GM23338 (cell line): Measurements from ENCODE around the gene DHRS3. TPM values are rescaled to one million over a fixed set of nuclear protein-coding genes. Genes with fewer than 3 reads are reported as not detected.

Experiments
- ATAC-seq: fragments of 200-7000 bp; cut with Tn5 transposase; 3 replicates; pipeline ENCODE4 v1.9.1; 2020
- DNase-seq: peaks from one replicate; pipeline ENCODE4 v3.0.0-alpha.2; 2015; ENCODE audit warnings: low spot score
- H2AFZ ChIP-seq: fragments of 200-600 bp; sonication (generic); 2 replicates; pipeline ENCODE4 v1.8.0; 2016; ENCODE audit warnings: antibody characterized with exemption, mild to moderate bottlenecking, moderate library complexity
- H3F3A ChIP-seq: fragments of 200-600 bp; sonication (generic); replicated peaks from 2 replicates; pipeline ENCODE4 v1.8.0; 2017; ENCODE audit warnings: antibody characterized with exemption, mixed run types, low read depth
- H3K27ac ChIP-seq: fragments of 200-600 bp; sonication (generic); 2 replicates; pipeline ENCODE4 v1.6.1; 2016; ENCODE audit warnings: low read depth
- H3K27me3 ChIP-seq: fragments of 200-600 bp; sonication (generic); 2 replicates; pipeline ENCODE4 v1.8.0; 2016; ENCODE audit warnings: mild to moderate bottlenecking, mixed run types, moderate library complexity; ENCODE audit not compliant: insufficient read depth
- H3K36me3 ChIP-seq: fragments of 200-600 bp; sonication (generic); 2 replicates; pipeline ENCODE4 v1.8.0; 2016; ENCODE audit warnings: mild to moderate bottlenecking; ENCODE audit not compliant: insufficient read depth
- H3K4me1 ChIP-seq: fragments of 200-600 bp; sonication (generic); 2 replicates; pipeline ENCODE4 v1.8.0; 2016; ENCODE audit warnings: mild to moderate bottlenecking, moderate library complexity; ENCODE audit not compliant: insufficient read depth
- H3K4me2 ChIP-seq: fragments of 200-600 bp; sonication (generic); 2 replicates; pipeline ENCODE4 v1.7.1; 2017; ENCODE audit warnings: mixed run types
- H3K4me3 ChIP-seq: fragments of 200-600 bp; sonication (generic); 2 replicates; pipeline ENCODE4 v1.6.1; 2016; ENCODE audit warnings: mixed run types
- H3K79me2 ChIP-seq: fragments of 200-600 bp; sonication (generic); replicated peaks from 2 replicates; pipeline ENCODE4 v1.8.0; 2017; ENCODE audit warnings: mild to moderate bottlenecking; ENCODE audit not compliant: insufficient read depth
- H3K9me2 ChIP-seq: fragments of 200-600 bp; sonication (generic); 2 replicates; pipeline ENCODE4 v1.8.0; 2017; ENCODE audit not compliant: insufficient read depth
- H4K20me1 ChIP-seq: fragments of 200-600 bp; sonication (generic); replicated peaks from 2 replicates; pipeline ENCODE4 v1.8.0; 2017; ENCODE audit warnings: mild to moderate bottlenecking; ENCODE audit not compliant: insufficient read depth
- H3K27ac Mint-ChIP-seq: 2 replicates; pipeline ENCODE4 v1.8.0; 2020; ENCODE audit warnings: inconsistent platforms, mild to moderate bottlenecking, moderate library complexity, mixed read lengths
- H3K27me3 Mint-ChIP-seq: 3 replicates; pipeline ENCODE4 v1.8.0; 2022; ENCODE audit warnings: low read depth, mild to moderate bottlenecking, moderate library complexity, mixed read lengths, inconsistent platforms; ENCODE audit not compliant: insufficient read depth, poor library complexity
- H3K36me3 Mint-ChIP-seq: 3 replicates; pipeline ENCODE4 v1.8.0; 2021; ENCODE audit warnings: low read depth, mild to moderate bottlenecking, inconsistent platforms, moderate library complexity, mixed read lengths
- H3K4me1 Mint-ChIP-seq: 3 replicates; pipeline ENCODE4 v1.8.0; 2020; ENCODE audit warnings: mild to moderate bottlenecking, inconsistent platforms, mixed read lengths
- H3K4me3 Mint-ChIP-seq: 3 replicates; pipeline ENCODE4 v1.8.0; 2021; ENCODE audit warnings: moderate library complexity, mild to moderate bottlenecking, inconsistent platforms, mixed read lengths
- H3K9me3 Mint-ChIP-seq: 3 replicates; pipeline ENCODE4 v1.8.0; 2020; ENCODE audit warnings: moderate library complexity, mild to moderate bottlenecking, inconsistent platforms, mixed read lengths
- CREB1 ChIP-seq: fragments of 250-450 bp; sonication (Bioruptor Pico); IDR thresholded peaks from 2 replicates; pipeline ENCODE4 v1.5.0; 2020; ENCODE audit warnings: low read depth, mild to moderate bottlenecking, moderate library complexity
- JUNB ChIP-seq: IDR thresholded peaks from one replicate; pipeline ENCODE4 v1.6.1; 2016; ENCODE audit warnings: antibody characterized with exemption; ENCODE audit not compliant: unreplicated experiment
- NANOG ChIP-seq: IDR thresholded peaks from 2 replicates; pipeline ENCODE4 v1.6.1; 2016; ENCODE audit warnings: antibody characterized with exemption, borderline replicate concordance
- STAT1 ChIP-seq: IDR thresholded peaks from one replicate; pipeline ENCODE4 v1.6.1; 2016; ENCODE audit warnings: antibody characterized with exemption; ENCODE audit not compliant: unreplicated experiment
- polyA plus RNA-seq: library from polyadenylated mRNA; unstranded; fragments of >200 nt; fragmentation: Nextera tagmentation; extraction: Ambion mirVana; gene quantifications from 2 replicates; pipeline ENCODE4 v1.2.1, GENCODE V29; 2016
- total RNA-seq: library from RNA; depleted of rRNA; stranded (reverse); fragments of >200 nt; shearing (Covaris generic); gene quantifications from 2 replicates; pipeline ENCODE4 v1.2.3, GENCODE V29; 2014
- TF ChIP-seq, protein P1 (sequence below): fragments of 250-450 bp; sonication (Bioruptor Pico); IDR thresholded peaks from 2 replicates; pipeline ENCODE4 v1.5.0; 2020; ENCODE audit warnings: mild to moderate bottlenecking, moderate library complexity
- TF ChIP-seq, protein P2 (sequence below): IDR thresholded peaks from one replicate; pipeline ENCODE4 v1.6.1; 2018; ENCODE audit warnings: antibody characterized with exemption; ENCODE audit not compliant: unreplicated experiment

Gene DHRS3
- total and polyA plus RNA-seq, 2 experiments from 2014 or later: 21.0 to 26.0 TPM

DNA sequence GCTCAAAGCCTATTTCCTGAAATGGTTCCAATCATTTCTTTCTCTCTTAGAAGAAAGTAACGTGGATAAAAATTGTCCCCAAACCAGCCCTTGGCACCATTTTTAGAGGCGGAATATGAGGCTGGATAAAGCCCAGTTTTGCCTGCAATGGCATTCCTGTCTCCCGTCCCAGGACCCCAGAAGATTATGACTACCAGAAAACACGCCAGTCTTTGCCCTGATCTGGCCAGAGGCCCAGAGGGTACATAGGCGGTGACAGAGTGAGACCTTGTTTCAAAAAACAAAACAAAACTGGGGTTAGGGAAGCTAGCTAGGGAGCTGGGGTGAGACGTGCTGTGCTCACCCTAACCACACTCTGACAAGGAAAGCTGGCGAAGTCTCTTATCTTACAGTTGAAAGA is 25.8 kb upstream of the DHRS3 start, which contains the start of gene AADACL4 (continued):
- TF ChIP-seq, protein P1, sequence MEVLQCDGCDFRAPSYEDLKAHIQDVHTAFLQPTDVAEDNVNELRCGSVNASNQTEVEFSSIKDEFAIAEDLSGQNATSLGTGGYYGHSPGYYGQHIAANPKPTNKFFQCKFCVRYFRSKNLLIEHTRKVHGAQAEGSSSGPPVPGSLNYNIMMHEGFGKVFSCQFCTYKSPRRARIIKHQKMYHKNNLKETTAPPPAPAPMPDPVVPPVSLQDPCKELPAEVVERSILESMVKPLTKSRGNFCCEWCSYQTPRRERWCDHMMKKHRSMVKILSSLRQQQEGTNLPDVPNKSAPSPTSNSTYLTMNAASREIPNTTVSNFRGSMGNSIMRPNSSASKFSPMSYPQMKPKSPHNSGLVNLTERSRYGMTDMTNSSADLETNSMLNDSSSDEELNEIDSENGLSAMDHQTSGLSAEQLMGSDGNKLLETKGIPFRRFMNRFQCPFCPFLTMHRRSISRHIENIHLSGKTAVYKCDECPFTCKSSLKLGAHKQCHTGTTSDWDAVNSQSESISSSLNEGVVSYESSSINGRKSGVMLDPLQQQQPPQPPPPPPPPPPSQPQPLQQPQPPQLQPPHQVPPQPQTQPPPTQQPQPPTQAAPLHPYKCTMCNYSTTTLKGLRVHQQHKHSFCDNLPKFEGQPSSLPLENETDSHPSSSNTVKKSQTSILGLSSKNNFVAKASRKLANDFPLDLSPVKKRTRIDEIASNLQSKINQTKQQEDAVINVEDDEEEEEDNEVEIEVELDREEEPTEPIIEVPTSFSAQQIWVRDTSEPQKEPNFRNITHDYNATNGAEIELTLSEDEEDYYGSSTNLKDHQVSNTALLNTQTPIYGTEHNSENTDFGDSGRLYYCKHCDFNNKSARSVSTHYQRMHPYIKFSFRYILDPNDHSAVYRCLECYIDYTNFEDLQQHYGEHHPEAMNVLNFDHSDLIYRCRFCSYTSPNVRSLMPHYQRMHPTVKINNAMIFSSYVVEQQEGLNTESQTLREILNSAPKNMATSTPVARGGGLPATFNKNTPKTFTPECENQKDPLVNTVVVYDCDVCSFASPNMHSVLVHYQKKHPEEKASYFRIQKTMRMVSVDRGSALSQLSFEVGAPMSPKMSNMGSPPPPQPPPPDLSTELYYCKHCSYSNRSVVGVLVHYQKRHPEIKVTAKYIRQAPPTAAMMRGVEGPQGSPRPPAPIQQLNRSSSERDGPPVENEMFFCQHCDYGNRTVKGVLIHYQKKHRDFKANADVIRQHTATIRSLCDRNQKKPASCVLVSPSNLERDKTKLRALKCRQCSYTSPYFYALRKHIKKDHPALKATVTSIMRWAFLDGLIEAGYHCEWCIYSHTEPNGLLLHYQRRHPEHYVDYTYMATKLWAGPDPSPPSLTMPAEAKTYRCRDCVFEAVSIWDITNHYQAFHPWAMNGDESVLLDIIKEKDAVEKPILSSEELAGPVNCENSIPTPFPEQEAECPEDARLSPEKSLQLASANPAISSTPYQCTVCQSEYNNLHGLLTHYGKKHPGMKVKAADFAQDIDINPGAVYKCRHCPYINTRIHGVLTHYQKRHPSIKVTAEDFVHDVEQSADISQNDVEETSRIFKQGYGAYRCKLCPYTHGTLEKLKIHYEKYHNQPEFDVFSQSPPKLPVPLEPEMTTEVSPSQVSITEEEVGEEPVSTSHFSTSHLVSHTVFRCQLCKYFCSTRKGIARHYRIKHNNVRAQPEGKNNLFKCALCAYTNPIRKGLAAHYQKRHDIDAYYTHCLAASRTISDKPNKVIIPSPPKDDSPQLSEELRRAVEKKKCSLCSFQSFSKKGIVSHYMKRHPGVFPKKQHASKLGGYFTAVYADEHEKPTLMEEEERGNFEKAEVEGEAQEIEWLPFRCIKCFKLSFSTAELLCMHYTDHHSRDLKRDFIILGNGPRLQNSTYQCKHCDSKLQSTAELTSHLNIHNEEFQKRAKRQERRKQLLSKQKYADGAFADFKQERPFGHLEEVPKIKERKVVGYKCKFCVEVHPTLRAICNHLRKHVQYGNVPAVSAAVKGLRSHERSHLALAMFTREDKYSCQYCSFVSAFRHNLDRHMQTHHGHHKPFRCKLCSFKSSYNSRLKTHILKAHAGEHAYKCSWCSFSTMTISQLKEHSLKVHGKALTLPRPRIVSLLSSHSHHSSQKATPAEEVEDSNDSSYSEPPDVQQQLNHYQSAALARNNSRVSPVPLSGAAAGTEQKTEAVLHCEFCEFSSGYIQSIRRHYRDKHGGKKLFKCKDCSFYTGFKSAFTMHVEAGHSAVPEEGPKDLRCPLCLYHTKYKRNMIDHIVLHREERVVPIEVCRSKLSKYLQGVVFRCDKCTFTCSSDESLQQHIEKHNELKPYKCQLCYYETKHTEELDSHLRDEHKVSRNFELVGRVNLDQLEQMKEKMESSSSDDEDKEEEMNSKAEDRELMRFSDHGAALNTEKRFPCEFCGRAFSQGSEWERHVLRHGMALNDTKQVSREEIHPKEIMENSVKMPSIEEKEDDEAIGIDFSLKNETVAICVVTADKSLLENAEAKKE (CRISPR knock-in tag): no peak

DNA sequence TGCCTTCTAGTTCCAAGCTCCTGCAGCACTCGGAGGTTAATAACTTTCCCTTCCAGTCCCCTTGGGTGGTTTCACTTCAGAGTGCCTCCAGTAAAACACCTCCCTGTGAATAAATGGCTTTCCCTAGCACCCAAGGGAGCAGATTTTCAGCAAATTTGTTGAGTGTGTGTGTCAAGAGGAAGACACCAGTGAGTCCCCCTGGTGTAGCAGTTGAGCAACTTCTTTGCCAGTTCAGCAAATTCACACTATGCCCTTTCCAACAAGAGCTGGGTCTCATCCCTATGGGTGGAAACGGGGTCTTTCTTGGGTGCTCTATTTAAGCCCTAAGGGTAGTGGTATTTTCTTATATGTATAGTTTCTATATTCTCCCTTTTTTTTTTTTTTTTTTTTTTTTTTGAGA is 25.1 kb upstream of the DHRS3 start:
- H3K27ac Mint-ChIP-seq: no peak overlapping the region
- H3F3A ChIP-seq: no peaks in the 10 kb centered on the region
- H3K4me2 ChIP-seq: no peak overlapping the region
- H3K27ac ChIP-seq: no peak overlapping the region
- no peaks in the 10 kb centered on the region for H4K20me1 ChIP-seq
- no peak overlapping the region for H3K4me3 Mint-ChIP-seq
- peaks cover 3% of the 10 kb centered on the region for H3K27me3 Mint-ChIP-seq
- no peaks in the 10 kb centered on the region for H3K9me2 ChIP-seq
- no peaks in the 10 kb centered on the region for H3K27me3 ChIP-seq
- no peaks in the 10 kb centered on the region for H3K4me1 Mint-ChIP-seq
- peaks cover 42% of the 10 kb centered on the region for H3K36me3 Mint-ChIP-seq
- H3K79me2 ChIP-seq: no peaks in the 10 kb centered on the region
- no peak overlapping the region for H3K4me3 ChIP-seq
- no peaks in the 10 kb centered on the region for H3K4me1 ChIP-seq
- H2AFZ ChIP-seq: no peak overlapping the region
- ATAC-seq (no peak), DNase-seq (no peak)
- peaks cover 55% of the 10 kb centered on the region for H3K9me3 Mint-ChIP-seq
- H3K36me3 ChIP-seq: peaks cover 20% of the 10 kb centered on the region; the same call in 1 of the 2 replicates
- TF ChIP-seq, protein P2, sequence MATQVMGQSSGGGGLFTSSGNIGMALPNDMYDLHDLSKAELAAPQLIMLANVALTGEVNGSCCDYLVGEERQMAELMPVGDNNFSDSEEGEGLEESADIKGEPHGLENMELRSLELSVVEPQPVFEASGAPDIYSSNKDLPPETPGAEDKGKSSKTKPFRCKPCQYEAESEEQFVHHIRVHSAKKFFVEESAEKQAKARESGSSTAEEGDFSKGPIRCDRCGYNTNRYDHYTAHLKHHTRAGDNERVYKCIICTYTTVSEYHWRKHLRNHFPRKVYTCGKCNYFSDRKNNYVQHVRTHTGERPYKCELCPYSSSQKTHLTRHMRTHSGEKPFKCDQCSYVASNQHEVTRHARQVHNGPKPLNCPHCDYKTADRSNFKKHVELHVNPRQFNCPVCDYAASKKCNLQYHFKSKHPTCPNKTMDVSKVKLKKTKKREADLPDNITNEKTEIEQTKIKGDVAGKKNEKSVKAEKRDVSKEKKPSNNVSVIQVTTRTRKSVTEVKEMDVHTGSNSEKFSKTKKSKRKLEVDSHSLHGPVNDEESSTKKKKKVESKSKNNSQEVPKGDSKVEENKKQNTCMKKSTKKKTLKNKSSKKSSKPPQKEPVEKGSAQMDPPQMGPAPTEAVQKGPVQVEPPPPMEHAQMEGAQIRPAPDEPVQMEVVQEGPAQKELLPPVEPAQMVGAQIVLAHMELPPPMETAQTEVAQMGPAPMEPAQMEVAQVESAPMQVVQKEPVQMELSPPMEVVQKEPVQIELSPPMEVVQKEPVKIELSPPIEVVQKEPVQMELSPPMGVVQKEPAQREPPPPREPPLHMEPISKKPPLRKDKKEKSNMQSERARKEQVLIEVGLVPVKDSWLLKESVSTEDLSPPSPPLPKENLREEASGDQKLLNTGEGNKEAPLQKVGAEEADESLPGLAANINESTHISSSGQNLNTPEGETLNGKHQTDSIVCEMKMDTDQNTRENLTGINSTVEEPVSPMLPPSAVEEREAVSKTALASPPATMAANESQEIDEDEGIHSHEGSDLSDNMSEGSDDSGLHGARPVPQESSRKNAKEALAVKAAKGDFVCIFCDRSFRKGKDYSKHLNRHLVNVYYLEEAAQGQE: no peak
- TF ChIP-seq, protein P1 (CRISPR knock-in tag): no peak
- TF ChIP-seq STAT1 (no peak), JUNB (no peak), CREB1 (CRISPR knock-in tag) (no peak), NANOG (no peak)
